ENCODE data around the gene NTF3.
"Not testable (repeated sequence)": the region's sequence is repeated elsewhere in the genome, so short reads cannot be mapped to it uniquely, and the experiment has no call there.

GRCh38 chr12:5537026-5537615 is 105.2 kb downstream of the NTF3 start:
- not testable (repeated sequence) for TF ChIP-seq CTCF (IDR thresholded peaks at IDR 0.05; ENCODE audit: insufficient read depth, low read depth, low read length); EZH2 (IDR thresholded peaks at IDR 0.05; ENCODE audit: insufficient read depth, low read length)

Measured in astrocyte (in vitro differentiated cells and primary cell).